ENCODE results near the gene ERO1A. TPM values are rescaled to one million over a fixed set of nuclear protein-coding genes. Genes with fewer than 3 reads are reported as not detected.

The ERO1A gene
- polyA plus RNA-seq, 1 donor (not counting 4 experiments of a cell fraction or from before 2014, with no cell fraction given), result 131 TPM

DNA sequence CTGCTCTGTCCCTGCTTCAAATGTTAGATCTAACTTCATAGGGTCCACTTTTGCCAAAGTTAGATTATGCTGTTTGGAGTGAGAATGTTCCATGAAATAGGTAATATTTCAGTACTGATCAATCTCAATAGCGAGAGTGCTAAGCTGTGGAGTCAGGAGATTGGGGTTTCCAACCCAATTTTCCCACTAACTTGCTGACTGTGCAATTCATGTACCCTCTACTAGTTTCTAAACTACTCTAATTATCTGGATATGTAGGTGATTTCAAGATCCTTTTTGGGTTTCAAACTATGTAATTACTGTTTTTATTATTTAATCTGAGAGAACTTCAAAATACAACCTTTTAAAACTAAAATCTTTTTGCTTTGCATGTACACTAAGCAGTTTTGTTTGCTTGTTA is 96.8 kb downstream of the ERO1A start:
- H4K20me1 ChIP-seq (ENCODE audit: control insufficient read depth, extremely low read depth, insufficient read depth, low read length), result no peaks in the 10 kb centered on the region
- H3K4me1 ChIP-seq (ENCODE audit: control insufficient read depth, extremely low read depth, insufficient read depth, low read length), result no peaks in the 10 kb centered on the region
- H3K9ac ChIP-seq (ENCODE audit: control insufficient read depth, extremely low read depth, insufficient read depth, low read length), result no peak overlapping the region
- H3K4me2 ChIP-seq (ENCODE audit: control insufficient read depth, extremely low read depth, insufficient read depth, low read depth, low read length), result no peak overlapping the region
- dilution Hi-C loops (cut with MboI; ENCODE audit: extremely low pct_ligation_motif_present, low sequenced_read_pairs), result no loop called here
- H3K4me3 ChIP-seq (ENCODE audit: control insufficient read depth in 2 of 3, extremely low read depth in 1 of 3, insufficient read depth in 2 of 3, low read depth in 1 of 3, low read length in 3 of 3), result no peak overlapping the region
- no peak overlapping the region for H3K27ac ChIP-seq (ENCODE audit: control insufficient read depth, insufficient read depth, low read length)
- DNase-seq (ENCODE audit: low read depth, low spot score) (no peak), FAIRE-seq (no peak)
- no peaks in the 10 kb centered on the region for H3K9me1 ChIP-seq (ENCODE audit: control insufficient read depth, extremely low read depth, insufficient read depth, low read length)
- no peaks in the 10 kb centered on the region for H3K27me3 ChIP-seq (ENCODE audit: control insufficient read depth, extremely low read depth, insufficient read depth, low read length)
- no peak overlapping the region for H2AFZ ChIP-seq (ENCODE audit: control insufficient read depth, low read length)
- H3K9me3 ChIP-seq (ENCODE audit: control insufficient read depth, low read depth, low read length), result no peaks in the 10 kb centered on the region
- TF ChIP-seq EZH2 (IDR thresholded peaks at IDR 0.05; ENCODE audit: low read length), result no peak
- no peak for TF ChIP-seq CTCF (optimal IDR thresholded peaks at IDR 0.05 in 1 of 3, IDR thresholded peaks at IDR 0.05 in 1 of 3, conservative IDR thresholded peaks at IDR 0.05 in 1 of 3; ENCODE audit: extremely low read depth in 1 of 3, insufficient read depth in 2 of 3, low read length in 3 of 3)
- no peaks in the 10 kb centered on the region for H3K79me2 ChIP-seq (ENCODE audit: control insufficient read depth, insufficient read depth, low read length)
- no peaks in the 10 kb centered on the region for H3K36me3 ChIP-seq (ENCODE audit: control insufficient read depth in 2 of 2, extremely low read depth in 1 of 2, insufficient read depth in 2 of 2, low read length in 2 of 2)

DNA sequence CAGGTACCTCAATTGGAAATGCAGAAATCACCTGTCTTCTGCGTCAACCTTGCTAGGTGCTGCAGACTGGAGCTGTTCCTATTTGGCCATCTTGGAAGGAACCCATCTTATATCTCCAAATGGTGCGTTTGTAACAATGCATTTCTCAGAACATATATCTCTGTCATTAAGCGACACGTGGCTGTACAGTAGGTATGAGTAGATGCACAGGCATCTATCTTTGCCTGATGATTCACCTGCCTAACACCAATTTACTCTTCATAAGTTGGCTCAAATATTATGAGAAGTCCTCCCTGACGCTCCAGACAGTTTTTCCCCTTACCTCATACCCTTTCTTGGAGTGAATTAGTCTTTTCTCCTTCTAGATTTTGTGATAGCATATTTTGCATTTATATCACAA is 98.5 kb downstream of the ERO1A start:
- Histone ChIP-seq H3K9ac (ENCODE audit: control insufficient read depth, extremely low read depth, insufficient read depth, low read length) (no peak overlapping the region), H3K4me1 (ENCODE audit: control insufficient read depth, extremely low read depth, insufficient read depth, low read length) (no peaks in the 10 kb centered on the region), H3K27me3 (ENCODE audit: control insufficient read depth, extremely low read depth, insufficient read depth, low read length) (no peaks in the 10 kb centered on the region), H3K27ac (ENCODE audit: control insufficient read depth, insufficient read depth, low read length) (no peak overlapping the region), H3K9me3 (ENCODE audit: control insufficient read depth, low read depth, low read length) (no peaks in the 10 kb centered on the region), H3K9me1 (ENCODE audit: control insufficient read depth, extremely low read depth, insufficient read depth, low read length) (no peaks in the 10 kb centered on the region), H2AFZ (ENCODE audit: control insufficient read depth, low read length) (no peak overlapping the region), H3K79me2 (ENCODE audit: control insufficient read depth, insufficient read depth, low read length) (no peaks in the 10 kb centered on the region), H3K36me3 (ENCODE audit: control insufficient read depth in 2 of 2, extremely low read depth in 1 of 2, insufficient read depth in 2 of 2, low read length in 2 of 2) (no peaks in the 10 kb centered on the region), H4K20me1 (ENCODE audit: control insufficient read depth, extremely low read depth, insufficient read depth, low read length) (no peaks in the 10 kb centered on the region), H3K4me2 (ENCODE audit: control insufficient read depth, extremely low read depth, insufficient read depth, low read depth, low read length) (no peak overlapping the region), H3K4me3 (ENCODE audit: control insufficient read depth in 2 of 3, extremely low read depth in 1 of 3, insufficient read depth in 2 of 3, low read depth in 1 of 3, low read length in 3 of 3) (no peak overlapping the region)
- FAIRE-seq (no peak), DNase-seq (ENCODE audit: low read depth, low spot score) (no peak)
- TF ChIP-seq EZH2 (IDR thresholded peaks at IDR 0.05; ENCODE audit: low read length), result no peak
- TF ChIP-seq CTCF (optimal IDR thresholded peaks at IDR 0.05 in 1 of 3, IDR thresholded peaks at IDR 0.05 in 1 of 3, conservative IDR thresholded peaks at IDR 0.05 in 1 of 3; ENCODE audit: extremely low read depth in 1 of 3, insufficient read depth in 2 of 3, low read length in 3 of 3), result no peak
- dilution Hi-C loops (cut with MboI; ENCODE audit: extremely low pct_ligation_motif_present, low sequenced_read_pairs), result no loop called here
